ENCODE results near the gene PLCL1.

Gene PLCL1

DNA sequence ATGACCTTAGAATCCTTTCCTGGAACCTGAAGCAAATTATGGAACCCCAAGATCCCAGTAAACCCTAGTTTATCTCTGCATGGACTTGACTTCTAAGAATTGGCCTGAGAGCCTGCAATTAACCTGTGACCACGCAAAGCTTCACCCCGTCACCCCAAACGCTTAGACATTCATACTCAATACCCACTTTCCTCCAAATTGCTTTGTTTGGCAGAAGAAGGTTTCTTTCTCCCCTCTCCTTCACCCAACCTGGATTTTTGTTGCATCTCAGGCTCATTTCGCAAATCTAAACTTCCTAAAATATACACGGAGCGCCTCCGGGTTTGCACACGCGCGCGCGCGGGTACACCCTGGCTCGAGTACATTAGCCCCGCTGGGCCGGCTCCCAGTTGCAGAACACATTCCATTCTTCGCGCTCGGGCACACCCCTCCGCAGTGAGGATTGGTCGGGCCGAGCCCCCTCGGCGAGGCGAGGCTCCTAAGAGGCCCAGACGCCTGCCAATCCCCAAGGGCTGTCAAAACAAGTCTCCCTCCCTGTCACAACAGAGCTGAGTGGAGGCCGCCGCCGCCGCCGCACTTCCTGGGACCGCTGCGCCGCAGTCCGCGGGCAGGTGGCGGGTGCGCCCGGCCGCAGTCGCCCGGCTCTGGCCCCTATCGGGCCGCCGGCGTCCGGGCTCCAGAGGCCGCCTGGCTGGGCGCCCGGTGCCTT lies at the start of gene PLCL1:
TSS of gene PLCL1 (plus strand) at position 545 of the 709 bp plus-strand sequence.
- peak; percentile 81 for DNase-seq (ENCODE audit: low read depth)

DNA sequence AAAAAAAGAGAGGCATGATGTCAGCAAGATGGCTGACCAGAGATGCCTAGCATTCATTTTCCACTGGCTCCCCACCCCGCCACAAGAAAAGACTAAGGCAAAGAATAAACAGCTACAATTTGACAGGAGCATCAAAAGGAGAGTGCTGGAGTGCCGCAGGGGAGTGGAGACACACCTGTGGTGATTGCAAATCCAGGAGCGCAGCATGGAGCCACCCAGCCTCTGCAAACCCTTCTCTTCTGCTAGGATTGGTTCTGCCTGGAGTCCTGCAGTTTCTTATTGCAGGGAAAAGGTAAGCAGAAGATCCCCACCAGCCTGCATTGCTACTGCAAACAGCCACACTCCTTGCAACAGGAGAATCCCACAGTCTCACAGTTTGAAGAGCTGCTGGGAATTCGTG lies 45.4 kb upstream of the PLCL1 start:
- DNase-seq (ENCODE audit: low read depth): no peak

DNA sequence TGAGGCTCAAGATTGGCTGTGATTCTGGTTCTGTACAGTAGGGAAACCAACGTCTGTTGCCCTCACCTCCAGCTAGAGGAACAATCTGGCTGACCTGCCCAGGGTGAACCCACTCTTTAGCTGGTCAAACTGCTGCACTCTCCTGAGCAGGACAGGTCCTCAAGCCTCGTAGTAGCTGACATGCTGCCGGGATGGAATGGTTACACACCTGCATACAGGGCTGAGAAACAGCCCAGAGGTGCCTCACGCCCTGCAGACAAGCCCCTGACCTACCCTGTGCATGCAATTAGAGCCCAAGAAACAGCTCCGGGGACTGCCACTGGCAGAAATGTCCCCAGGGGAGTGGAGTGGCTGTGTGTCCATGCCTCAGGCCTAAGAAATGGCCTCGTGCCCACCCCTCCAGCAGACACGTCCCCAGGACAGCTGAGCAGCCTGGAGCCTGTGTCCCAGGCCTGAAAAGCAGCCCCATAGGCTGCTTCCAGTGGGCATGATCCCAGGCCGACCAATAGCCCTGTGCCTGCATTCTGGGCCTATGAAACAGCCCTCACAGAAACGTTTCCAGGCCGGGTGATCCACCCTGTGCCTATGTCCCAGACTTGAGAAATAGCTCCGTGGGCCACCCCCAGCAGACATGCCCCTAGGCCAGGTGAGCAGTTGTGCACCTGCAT lies 44.6 kb upstream of the PLCL1 start:
- DNase-seq (ENCODE audit: low read depth): no peak

DNA sequence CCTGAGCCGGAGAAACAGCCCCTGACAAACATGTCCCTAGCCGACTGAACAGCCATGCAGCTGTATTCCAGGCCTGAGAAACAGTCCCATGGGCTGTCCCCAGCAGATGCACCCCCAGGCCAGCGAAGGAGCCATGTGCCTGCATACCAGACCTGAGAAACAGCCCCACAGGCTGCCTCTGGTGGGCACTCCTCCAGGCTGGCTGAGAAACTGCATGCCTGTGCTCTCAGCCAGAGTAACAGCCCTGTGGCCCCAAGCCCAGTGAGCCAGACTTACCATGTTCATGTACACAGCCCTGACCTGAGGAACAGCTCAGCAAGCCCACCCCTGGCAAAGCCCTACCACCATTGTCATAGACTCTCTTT lies 44.1 kb upstream of the PLCL1 start:
- no peak for DNase-seq (ENCODE audit: low read depth)

DNA sequence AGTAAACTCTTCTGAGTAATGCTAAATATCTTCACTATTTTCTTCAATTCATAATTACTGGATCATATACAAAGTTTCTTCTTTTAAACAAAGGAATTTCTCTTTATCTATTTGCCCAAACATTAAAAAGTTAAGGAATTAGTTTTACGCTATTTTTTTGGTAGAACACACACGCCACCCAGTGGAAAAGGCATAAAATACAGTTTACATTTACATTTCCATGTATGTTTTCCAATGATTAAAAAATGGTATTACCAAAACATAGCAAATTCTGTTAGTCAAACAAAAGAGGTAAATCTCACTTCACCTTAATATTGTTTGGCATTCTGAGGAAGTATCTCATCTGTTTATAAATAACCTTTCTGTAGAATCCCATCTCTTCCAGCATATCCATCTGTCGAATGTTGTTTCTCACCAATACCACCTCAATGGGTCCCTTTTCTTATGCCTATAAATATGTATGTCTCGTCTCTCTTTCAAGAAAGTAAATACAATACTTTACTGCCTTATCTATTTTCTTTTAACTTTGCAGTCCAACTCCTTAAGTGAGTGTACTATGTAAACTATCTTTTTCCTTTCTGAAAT lies 26.5 kb upstream of the PLCL1 start:
- DNase-seq (ENCODE audit: low read depth): peak; percentile 33

DNA sequence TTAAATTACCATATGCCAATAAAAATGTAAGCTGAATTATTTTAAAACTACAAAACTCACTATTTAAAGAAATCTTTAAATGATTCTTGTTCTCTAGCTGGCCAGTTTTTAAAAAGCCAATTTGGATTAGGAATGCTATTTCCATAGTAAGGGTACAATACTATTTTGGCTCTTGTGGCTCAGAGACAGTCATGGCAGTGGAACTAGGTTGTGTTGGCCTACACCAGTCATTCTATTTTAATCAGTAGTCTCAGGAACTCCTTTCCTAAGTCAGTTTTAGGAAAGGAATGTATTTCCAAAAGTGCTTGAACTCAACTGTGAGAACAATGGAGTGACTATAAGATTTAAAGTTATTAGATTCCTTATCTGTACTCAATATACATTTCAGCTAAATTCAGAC lies 25.1 kb upstream of the PLCL1 start:
- DNase-seq (ENCODE audit: low read depth): no peak

DNA sequence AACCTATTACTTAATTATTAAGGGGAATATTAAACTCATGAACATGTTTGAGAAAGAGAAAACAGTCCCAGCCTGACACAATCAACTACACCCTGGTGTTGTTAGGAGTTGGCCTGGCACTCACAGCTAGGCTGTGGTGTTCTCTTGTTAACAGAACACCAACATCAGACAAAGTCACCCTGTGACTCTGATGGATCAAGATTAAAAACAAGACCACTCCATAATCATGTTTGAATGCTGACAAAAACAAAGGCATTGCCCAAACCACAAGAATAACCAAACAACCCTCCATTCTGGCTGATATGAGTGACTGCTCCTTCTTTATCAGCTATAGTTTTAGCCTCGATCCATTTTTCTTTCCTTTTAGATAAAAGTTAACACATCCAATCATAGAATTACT lies 22.3 kb upstream of the PLCL1 start:
- DNase-seq (ENCODE audit: low read depth): no peak

DNA sequence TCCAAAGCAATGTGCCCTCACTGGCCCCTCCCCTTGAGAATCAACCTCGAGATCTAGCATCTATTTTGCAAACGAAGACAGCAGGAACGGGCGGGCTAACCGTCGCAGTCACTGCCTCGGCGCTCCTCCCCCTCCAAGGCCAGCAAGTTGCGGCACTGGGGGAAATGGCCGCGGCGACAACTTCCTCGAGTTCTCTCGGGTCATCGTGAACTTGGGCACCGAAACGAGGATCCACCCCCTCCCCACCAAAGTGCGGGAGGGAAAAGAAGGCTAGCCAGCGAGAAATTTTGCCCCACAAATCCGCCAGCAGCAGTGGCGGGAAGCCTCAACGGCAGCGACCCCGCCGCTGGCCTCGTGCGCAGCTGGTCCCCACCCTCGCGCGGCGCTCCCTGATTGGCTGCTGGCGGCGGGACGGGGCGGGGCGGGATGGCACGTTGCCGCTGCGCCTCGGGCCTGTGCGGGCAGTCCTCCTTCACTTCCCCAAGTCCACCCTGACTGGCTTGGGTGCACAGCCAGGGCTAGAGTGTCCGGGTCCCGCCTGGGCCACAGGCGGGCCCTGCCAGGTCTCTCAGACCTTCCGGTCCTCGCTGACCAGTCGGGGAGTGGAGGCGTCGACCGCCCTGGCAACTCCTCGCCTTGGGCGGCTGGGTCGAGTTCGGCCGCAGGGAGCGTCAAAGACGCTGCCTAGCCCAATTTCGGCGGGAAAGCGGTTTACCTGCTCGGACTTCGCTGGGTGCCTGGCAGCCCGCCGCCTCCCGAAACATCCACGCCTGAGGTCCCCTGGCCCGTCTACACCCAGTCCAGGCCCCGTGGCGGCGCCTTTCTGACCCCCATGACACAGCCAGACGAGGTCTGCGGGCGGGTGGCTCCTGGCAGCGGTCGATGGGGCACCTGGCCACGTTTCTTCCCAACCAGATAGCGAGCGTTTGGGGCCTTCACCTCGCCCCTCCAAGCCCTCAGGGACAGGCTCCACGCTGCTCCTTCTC lies 19.1 kb upstream of the PLCL1 start, which contains the start of gene BOLL:
TSS of gene BOLL (minus strand) at position 364 of the 986 bp plus-strand sequence. CDS start 3,469 bp downstream, outside the sequence.
- DNase-seq (ENCODE audit: low read depth): no peak

DNA sequence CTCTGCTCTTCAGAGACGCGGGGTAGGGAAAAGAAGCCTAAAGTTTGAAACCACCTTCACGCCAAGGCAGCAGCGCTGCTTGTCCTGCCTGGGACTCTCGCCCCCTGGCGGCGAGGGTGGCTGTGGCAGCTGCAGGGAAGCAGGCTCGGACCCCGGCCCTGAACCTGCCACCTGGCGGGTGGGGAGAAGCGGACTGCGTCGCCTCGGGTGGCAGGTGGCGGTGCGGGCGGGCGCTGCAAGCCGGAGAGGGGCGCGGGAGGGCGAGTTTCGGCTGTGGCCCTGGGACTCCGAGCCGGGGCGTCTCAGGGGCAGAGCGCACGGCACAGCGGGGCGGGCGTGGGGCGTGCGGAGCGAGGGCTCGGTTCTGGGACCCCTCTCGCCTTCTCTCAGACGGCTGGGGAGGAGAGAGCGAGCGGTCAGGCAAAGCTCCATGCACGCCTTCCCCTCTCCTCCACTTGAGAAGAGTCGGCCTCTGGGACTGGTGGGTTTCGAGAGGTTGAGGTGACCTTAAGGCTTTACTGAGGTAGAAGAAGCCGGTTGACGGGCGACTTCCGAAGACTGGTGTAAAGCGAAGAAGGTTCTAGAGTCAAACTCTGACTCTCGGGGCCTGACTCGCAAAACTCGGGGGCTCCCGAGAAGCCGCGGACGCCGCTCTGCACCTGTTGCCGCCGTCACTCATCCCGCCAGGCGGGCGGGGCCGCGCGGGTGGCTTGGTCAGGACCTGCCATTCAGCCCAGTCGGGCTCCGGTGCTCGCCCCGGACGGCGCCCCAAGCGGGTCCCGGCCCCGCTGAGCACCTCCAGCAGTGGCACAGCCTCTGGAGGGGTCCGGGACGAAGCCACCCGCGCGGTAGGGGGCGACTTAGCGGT lies 18.1 kb upstream of the PLCL1 start:
- no peak for DNase-seq (ENCODE audit: low read depth)

DNA sequence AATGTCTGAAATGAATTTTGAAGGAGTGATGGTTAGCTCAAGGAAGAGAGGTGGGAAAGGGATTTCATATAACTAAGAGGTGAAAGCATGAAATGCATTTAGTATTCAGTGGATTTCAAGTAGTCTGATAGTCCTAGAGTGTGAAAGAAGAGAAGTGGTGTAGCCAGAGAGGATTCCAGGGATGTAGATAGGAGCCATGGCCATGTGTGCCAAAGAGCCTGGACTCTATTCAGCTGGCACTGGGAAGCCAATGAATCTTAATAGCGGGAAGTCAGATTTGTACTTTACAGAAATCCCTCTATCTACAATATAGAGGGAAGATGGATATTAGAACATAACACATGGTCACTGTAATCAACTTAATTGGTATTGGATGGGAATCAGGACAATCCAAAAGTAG lies 10.9 kb upstream of the PLCL1 start:
- no peak for DNase-seq (ENCODE audit: low read depth)

DNA sequence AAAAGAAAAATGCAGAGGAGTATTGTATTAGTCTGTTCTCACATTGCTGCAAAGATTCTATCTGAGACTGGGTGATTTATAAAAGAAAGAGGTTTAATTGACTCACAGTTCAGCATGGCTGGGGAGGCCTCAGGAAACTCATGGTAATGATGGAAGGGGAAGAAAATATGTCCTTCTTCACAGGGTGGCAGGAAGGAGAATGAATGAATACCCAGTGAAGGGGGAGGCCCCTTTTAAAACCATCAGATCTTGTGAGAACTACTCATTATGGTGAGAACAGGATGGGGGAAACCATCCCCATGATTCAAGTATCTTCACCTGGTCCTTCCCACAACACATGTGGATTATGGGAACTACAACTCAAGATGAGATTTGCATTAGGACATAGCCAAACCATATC lies 9.1 kb upstream of the PLCL1 start:
- DNase-seq (ENCODE audit: low read depth): no peak

DNA sequence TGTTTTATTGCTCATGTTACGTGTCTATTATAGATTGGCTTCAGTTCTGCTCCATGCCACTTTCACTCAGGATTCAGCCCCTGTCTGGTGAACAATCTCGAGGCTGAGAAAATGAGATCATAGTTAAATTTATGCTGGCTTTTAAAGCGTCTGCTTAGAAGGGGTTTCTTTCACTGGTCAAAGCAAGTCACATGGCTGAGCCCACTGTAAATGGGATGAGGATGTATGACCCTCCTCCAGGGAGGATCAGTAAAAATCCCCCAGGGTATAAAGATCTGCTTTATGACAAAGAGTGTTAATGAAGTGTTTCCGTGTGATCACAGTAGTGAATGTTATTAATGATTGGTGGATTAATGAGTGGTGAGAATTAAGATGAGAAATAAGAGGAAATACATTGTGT lies 6.2 kb upstream of the PLCL1 start:
- no peak for DNase-seq (ENCODE audit: low read depth)

DNA sequence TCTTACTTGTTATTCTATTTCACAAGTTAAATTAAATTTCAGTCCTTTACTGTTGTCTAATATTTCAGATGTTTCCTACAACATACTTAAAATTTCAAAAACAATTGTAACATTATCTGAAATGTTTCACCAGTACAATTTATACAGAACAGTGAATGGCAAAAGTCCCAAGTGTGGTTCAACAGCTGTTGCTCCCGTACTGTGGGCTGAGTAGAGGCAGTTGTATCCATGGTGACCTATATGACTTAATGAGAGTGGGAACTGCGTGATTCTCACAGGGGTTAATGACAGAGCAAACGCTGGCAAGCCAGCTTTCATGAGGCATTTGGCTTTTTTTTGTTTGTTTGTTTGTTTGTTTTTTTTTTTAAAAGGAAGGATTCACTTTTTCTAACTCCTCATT lies 5.3 kb upstream of the PLCL1 start:
- DNase-seq (ENCODE audit: low read depth): no peak

DNA sequence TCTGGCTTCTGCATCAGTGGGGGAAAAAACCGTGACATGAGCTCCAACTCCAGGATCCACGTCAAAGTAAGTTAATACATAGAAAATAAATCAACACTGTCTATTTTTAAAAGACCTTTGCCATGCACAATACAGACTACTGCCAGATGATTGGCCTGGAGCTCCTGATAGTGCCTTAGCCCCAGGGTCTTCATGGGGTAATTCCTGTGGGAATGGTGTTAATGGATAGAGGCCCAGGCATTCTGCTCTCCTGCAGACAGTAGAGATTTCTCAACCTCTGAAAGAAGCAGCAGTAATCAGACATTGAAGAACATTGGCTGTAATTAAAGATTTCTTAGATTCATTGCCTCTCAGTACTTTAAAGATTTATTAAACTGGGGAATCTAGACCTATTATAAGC lies 4.3 kb upstream of the PLCL1 start:
- no peak for DNase-seq (ENCODE audit: low read depth)

DNA sequence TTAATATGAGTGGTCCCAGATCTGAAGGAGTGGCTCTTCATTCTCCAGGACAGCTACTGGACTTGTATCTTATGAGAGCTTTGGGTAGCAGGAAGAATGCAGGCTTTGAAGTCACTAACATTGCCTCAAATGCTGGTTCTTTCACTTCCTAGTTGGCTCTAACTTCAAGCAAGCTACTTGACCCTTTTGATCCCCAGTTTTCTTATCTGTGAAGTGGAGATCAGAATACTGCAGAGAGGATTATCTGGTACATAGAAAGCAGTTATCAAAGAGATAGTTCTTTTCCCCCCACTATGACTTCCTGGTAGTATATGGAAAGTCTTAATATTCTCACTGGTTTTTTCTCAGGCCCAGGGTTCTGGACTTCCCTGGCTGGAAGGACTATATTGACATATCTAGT lies 3.4 kb upstream of the PLCL1 start:
- no peak for DNase-seq (ENCODE audit: low read depth)

DNA sequence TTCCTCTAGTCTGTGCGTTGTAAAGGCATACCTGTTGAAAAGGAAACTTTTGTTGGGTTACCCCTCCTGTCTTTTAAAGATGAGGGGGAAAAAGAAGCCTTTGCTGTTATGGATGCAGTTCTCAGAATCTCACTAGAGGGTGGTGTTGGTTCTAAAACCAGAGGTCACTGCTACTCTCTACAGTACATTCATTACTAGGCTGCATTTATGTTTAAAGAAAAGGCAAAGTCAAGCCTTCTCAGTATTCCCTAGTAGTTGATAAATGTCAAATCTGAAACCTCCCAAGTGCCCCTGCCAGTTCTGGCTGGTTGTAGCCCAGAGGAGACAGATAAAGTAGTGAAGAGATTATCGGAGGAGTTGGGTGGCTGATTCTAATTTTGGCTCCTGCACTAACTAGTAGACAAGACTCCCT lies 1.4 kb upstream of the PLCL1 start:
- peak; percentile 56 for DNase-seq (ENCODE audit: low read depth)

DNA sequence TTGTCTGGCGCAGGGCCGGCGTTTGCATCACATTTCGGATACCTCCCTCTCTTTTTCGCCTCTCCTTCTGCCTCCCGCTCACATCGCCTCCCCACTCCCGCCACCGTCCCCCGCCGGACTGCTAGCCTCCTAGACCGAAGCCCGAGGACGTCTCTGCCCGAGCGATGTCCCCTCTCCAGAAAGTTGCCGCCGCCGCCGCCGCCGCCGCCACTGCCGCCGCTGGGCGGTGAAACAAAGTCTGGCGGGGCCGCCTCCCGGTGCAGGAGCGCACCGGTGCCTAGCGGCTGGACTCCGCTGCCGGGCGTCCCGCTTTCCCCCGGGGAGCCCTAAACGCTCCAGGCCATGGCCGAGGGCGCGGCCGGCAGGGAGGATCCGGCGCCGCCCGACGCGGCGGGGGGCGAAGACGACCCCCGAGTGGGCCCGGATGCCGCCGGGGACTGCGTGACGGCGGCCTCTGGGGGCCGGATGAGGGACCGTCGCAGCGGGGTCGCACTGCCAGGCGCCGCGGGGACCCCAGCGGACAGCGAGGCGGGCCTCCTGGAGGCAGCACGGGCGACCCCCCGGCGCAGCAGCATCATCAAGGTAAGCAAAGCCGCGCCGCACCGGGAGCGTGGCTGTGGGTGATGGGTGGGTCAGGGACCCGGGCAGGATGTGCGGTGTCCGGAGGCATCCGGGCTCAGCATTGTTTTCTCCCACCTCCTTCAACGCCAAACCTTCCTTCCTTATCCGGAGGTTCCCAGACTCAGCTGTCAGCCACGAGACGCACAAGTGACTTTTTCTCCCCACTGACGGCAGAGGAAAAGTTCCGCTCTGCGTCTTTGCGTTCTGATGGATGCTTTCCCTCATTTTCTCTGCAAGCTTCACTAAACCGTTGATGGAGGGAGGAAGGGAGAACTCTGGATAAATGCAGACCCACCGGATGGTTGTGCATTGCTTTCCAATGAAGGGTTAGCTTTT lies 643 bp downstream of the PLCL1 start:
- DNase-seq (ENCODE audit: low read depth): no peak

DNA sequence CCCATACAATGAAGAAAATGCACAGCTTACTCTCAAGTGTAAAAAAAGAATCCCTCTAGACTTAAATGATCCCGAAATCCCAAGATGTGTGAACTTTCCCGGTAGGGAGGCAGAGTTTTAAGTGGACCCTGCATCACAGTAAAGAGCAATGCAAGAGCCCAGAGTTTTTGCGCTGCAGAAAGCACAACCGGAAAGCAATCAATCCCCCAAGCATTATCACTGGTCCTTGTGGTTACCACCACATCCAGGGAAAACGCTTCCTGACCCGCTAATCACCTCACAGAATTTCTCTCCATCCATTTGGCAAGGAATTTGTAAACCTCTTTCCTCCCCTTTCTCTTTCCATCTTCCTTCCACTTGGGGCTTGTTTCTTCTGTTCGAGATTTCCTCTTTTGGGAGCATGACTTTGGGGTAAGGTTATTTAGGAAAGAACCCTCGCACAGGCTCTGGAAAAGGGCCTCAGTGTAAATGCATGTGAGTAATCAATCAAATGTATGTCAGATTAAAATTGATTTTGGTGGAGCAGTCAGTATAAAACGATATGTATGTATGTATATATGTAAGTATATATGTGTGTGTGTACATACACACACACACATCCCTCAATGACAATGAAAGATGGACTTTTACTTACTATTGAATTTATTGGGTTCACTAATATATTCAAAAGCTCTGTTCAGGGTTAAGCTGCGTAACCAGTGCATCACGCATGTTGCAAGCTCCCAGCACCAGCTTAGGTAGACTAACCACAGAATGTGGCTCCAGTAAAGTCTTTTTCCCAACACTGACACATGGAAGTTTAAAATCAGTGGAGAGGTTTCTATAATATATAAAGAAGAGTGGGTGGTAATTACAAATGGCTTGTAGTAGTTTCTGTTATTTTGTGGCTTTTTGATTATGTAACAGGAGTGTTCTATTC lies 1.6 kb downstream of the PLCL1 start:
- peak; percentile 51 for DNase-seq (ENCODE audit: low read depth)

DNA sequence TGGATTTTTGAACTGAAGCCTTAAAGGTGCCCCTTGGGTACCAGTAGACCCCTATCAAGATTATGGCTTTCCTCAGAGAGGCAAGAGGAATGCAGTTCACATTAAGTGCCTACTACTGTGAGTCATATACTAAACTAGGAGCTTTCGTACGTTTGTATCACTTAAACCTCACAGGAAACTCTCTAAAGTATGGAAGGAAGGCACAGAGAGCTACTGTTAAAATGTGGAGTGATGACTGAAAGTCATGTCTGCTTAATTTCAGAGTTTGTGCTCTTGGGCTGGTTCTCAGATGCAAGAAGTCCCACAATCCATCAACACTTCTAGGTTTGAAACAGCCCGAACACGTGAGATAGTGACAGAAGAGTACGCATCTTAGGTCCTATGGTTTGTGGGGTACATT lies 4.7 kb downstream of the PLCL1 start:
- no peak for DNase-seq (ENCODE audit: low read depth)

All from amniotic epithelial cell (primary cell).